Measurements from ENCODE around the gene PTPRN2. TPM values are rescaled to one million over a fixed set of nuclear protein-coding genes. Genes with fewer than 3 reads are reported as not detected.

PTPRN2 gene
- total and polyA plus RNA-seq, 2 of the 8 experiments (the other 6 are each of a cell fraction or from before 2014, with no cell fraction given), result 2.6 to 4.5 TPM

- TF ChIP-seq CTCF (IDR thresholded peaks at IDR 0.05; ENCODE audit: control extremely low read depth in 1 of 3, insufficient read depth in 1 of 3, low read depth in 1 of 3, low read length in 3 of 3), result no peak
- no peak for TF ChIP-seq ASH2L (IDR thresholded peaks at IDR 0.05; ENCODE audit: low read length)
- TF ChIP-seq CREB1 (IDR thresholded peaks at IDR 0.05), result no peak
- no peak for TF ChIP-seq SIRT6 (IDR thresholded peaks at IDR 0.05; ENCODE audit: low read length)
- TF ChIP-seq BCL11A (IDR thresholded peaks at IDR 0.05; ENCODE audit: low read depth in 2 of 2, low read length in 2 of 2), result no peak
- TF ChIP-seq SAP30 (IDR thresholded peaks at IDR 0.05; ENCODE audit: insufficient read depth, insufficient replicate concordance, low read length), result no peak
- TF ChIP-seq PHF8 (conservative IDR thresholded peaks at IDR 0.05; ENCODE audit: low read depth, low read length), result no peak
Measured at GRCh38 chr7:158021836-158022235, 565.8 kb downstream of the PTPRN2 start (continued).

Data from H1 (cell line).